NCI-H345 (cell line): ENCODE results near the gene TMEM132D.

Experiments used
- DNase-seq: peaks from one replicate; lab custom pipeline; 2025; lab: John Stamatoyannopoulos, UW

Gene TMEM132D

GRCh38 chr12:129440278-129440677 lies 463.5 kb downstream of the TMEM132D start:
- DNase-seq = no peak

- DNase-seq = no peak
Measured at GRCh38 chr12:129434790-129435189, 469.0 kb downstream of the TMEM132D start.

- no peak for DNase-seq
Measured at GRCh38 chr12:129428240-129428936, 475.4 kb downstream of the TMEM132D start.

GRCh38 chr12:129423041-129423580 lies 480.7 kb downstream of the TMEM132D start:
- no peak for DNase-seq

DNA sequence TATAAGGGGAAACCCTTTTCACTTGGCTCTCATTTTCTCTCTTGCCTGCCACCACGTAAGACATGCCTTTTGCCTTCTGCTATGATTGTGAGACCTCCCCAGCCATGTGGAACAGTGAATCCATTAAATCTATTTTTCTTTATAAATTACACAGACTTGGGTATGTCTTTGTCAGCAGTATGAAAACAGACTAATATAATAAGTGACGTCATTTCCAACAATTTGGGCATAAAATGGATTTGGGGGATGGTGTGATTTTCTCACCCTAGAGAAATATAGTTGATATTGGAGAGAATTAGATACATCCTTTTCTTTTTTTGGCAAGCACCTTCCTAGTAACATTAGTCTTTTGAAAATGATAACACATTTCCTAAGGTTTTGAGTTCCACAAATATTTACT lies 490.5 kb downstream of the TMEM132D start:
- DNase-seq = no peak

DNA sequence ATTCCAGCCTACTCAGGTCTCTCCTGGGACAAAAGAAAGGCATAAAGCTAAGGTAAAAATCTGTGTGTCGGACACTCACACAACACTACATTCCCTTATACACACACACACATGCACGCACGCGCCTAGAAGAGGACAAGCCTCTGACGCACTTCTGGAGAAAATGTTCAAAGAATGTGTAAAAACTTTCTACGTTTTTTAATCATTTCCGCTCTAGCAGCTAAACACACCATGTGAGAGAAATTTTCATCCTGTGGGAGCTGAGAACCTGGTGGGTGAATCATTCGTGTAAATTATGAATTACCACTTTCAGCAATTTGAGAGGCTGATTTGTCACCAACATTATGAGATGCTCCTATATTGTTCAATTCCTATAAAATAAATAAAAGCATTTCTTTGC lies 494.5 kb downstream of the TMEM132D start:
- no peak for DNase-seq

DNA sequence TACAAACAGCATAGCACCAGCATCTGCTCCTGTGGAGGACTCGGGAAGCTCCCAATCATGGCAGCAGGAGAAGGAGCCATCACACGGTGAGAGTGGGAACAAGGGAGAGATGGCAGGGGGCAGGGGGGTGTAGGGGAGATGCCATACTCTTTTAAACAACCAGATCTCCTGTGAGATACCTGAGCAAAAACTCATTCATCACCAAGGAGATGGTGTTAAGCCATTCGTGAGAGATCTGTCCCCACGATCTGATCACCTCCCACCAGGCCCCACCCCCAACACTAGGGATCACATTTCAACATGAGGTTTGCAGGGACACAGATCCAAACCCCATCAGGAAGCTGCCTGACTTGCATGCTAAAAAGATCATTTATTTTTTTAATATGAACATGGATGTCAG lies 499.3 kb downstream of the TMEM132D start:
- no peak for DNase-seq

DNA sequence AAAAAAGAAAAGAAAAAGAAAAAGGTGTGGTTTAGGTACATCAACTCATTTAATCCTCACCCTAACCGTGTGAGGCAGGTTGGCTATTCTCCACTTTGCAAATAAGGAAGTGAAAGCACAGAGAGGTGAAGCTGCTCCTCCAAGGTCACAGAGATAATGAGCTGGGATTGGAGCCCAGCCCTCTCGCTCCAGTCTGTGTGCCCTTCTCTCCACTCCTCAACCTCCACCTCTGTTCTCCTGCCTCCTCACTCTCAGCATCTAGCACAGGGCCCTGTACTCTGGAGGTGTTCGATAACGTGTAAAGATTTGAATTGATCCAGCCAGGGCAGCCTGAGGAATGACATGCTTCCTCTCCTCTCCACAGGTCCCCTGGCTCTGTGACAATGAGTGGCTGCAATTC lies 502.3 kb downstream of the TMEM132D start:
- peak; percentile 18 for DNase-seq

- DNase-seq = no peak
Measured at GRCh38 chr12:129394177-129394825, 509.5 kb downstream of the TMEM132D start.

- DNase-seq = no peak
Measured at GRCh38 chr12:129393357-129393937, 510.4 kb downstream of the TMEM132D start.

DNA sequence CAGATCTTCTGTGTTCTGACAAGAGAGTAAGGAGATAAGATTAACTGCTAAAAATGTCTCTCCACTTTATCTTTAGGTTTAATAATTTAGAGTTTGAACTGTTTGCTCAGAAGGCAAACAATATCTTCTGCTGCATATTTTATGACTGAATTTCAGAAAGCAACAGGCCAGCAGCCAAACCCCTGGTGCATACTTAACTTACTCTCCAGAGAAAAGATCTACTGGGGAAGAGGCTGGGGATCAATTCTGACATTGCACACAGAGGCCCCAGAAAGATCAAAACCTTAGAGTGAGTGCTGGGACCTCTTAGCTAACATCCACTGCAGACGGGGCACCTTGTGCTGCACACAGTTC lies 518.2 kb downstream of the TMEM132D start:
- no peak for DNase-seq

GRCh38 chr12:129383956-129384355 lies 519.9 kb downstream of the TMEM132D start:
- no peak for DNase-seq

GRCh38 chr12:129381715-129382114 lies 522.1 kb downstream of the TMEM132D start:
- no peak for DNase-seq

DNA sequence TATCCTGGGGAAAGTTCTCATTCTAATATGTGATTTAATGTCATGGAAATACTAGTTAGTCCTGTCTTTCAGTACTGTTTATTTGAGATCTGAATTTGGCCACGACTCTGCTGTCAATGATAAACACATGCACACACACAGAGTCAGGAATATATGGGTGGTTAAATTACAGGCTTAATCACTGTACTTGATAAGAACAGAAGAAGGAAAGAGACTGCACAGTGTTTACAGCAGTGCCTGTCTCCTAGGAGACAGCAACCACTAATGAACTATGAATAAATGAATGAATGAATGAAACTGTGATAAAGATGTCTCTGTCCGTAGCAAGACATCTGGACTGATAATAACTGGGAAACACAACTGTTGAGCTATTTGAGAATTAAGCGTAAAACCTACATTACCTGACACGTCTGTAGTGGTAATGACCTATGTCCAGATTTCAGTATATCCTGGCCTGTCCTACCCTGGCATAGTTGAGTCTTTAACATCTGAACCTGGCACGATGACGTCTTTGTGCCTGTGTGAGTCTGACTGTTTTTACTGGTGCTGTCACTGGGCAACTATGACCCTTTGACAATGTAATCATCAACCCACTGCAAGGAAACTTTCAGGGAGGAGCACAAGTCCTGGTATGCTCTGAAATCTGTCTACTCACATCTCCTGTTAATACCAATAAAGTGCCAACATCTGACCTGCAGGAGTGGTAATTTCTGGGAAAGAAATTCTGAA lies 524.6 kb downstream of the TMEM132D start:
- no peak for DNase-seq

- no peak for DNase-seq
Measured at GRCh38 chr12:129378496-129378895, 525.3 kb downstream of the TMEM132D start.

DNA sequence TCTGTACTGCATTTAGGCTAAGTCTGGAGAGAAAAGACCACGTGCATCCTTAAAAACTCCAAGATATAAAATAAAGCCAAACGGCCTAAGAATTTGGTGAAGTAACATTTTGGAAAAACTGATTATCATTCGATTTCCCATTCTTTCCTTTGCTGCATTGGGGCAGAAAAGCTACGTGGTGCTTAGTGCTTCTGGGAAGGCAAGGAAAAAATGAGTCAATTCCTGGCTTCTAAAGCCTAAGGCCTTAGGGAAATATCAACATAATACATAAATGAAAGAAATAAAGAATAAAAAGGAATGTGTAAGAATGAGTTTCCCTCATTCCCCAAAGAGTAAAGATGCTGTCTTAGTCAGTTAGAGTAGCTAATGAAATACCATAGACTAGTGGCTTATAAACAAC lies 530.1 kb downstream of the TMEM132D start:
- no peak for DNase-seq

DNA sequence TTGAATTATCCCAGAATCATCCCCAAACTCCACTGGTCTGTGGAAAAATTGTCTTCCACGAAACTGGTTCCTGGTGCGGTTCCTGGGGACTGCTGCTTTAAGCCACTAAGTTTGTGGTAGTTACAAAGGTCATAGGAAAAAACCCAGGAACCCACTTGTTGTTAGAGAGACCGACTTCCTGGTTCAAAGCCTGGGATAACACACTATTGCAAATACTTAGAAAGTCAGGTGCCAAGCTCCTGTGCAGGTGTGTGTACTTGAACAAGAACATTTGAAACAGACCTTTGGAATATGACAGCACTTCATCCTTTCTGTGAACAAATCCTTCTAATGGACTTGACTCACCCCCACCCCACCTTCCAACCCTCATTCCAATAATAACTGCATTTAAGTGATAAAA lies 530.9 kb downstream of the TMEM132D start:
- DNase-seq = no peak

DNA sequence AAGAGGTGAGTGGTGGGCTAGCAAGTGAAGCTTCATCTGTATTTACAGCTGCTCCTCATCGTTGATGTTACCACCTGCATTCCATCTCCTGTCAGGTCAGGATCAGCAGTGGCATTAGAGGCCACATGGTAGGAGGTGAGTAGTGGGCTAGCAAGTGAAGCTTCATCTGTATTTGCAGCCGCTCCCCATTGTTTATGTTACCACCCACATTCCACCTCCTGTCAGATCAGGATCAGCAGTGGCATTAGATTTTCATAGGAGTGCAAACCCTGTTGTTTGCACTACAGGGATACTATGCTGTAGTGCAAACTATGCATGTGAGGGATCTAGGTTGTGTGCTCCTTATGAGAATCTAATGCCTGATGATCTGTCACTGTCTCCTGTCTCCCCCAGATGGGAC lies 531.5 kb downstream of the TMEM132D start:
- DNase-seq = no peak

- DNase-seq = no peak
Measured at GRCh38 chr12:129371268-129371667, 532.6 kb downstream of the TMEM132D start.

- no peak for DNase-seq
Measured at GRCh38 chr12:129366656-129367055, 537.2 kb downstream of the TMEM132D start.

DNA sequence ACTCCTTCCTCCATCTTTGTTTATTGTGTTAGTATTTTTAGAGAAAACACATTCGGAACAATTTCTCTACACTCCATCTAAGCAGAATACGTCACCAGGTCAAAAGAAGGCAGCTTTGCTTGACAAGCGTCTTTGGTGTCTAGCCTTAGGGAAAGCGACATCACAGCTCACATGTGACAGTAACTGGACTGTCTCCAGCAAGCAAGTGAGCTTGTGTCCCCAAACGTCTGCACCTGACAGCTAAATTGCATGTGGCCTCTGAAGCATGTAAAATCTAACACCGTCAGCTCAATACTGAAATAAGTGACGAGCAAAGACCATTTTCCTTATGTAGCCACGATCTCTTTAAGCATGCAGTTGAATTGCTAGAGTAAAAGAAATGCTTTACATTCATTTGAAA lies 540.8 kb downstream of the TMEM132D start:
- DNase-seq = no peak

DNA sequence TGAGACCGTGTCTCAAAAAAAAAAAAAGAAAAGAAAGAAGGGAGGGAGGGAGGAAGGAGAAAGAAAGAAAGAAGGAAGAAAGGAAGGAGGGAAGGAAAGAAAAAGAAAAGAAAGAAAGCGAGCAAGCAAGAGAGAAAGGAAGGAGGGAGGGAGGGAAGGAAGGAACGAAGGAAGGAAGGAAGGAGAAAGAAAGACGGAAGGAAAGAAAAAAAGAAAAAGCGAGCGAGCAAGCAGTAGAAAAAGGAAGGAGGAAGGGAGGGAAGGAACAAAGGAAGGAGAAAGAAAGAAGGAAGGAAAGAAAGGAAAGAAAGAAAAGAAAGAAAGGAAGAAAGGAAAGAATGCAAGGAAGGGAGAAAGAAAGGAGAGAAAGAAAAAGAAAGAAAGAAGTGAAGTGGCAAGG lies 546.6 kb downstream of the TMEM132D start:
- no peak for DNase-seq

DNA sequence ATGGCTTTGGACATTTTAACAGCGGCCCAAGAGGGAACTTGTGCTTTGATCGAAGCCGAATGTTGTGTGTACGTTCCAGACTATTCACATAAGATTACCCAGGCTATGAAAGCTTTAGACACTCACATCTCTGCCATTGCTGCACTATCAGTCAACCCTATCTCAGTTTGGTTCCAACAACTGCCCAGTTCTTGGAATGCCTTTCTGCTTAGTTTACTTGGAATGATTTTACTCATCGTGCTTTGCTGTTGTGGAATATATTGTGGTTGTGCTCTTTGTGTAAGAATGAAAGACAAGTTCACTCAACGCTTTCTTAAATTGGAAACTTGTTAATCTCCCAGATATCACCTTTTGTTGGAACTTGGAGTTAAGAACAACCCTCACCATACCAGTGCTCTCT lies 552.3 kb downstream of the TMEM132D start:
- no peak for DNase-seq
